Activated T-helper 17 cell treated with anti-CD3 and anti-CD28 coated beads, Interleukin-2, amount 50 U/mL, for 72 hours (primary cell): Measurements from ENCODE around the gene MYOD1. TPM values are rescaled to one million over a fixed set of nuclear protein-coding genes. Genes with fewer than 3 reads are reported as not detected.

Experiments used
- ATAC-seq: fragments of 150-1000 bp; cut with Tn5 transposase; replicated peaks from 2 replicates; pipeline ENCODE4 v1.10.0; 2021; ENCODE audit warnings: mild to moderate bottlenecking, moderate library complexity
- H3K27ac Mint-ChIP-seq: one replicate; pipeline ENCODE4 v1.8.0; 2022; ENCODE audit warnings: mixed read lengths
- H3K27me3 Mint-ChIP-seq: one replicate; pipeline ENCODE4 v1.8.0; 2022; ENCODE audit warnings: mixed read lengths
- H3K36me3 Mint-ChIP-seq: one replicate; pipeline ENCODE4 v1.8.0; 2022; ENCODE audit warnings: low read depth, mild to moderate bottlenecking, mixed read lengths
- H3K4me1 Mint-ChIP-seq: one replicate; pipeline ENCODE4 v1.8.0; 2022; ENCODE audit warnings: mixed read lengths
- H3K4me3 Mint-ChIP-seq: one replicate; pipeline ENCODE4 v1.8.0; 2022; ENCODE audit warnings: mild to moderate bottlenecking, mixed read lengths
- H3K9me3 Mint-ChIP-seq: one replicate; pipeline ENCODE4 v1.8.0; 2022; ENCODE audit warnings: mixed read lengths
- total RNA-seq, 2 donors: library from RNA; stranded (reverse); gene quantifications; one replicate each; pipeline ENCODE4 v1.2.3, GENCODE V29; 2022

The MYOD1 gene
- total RNA-seq, 2 donors from 2014 or later = not detected

DNA sequence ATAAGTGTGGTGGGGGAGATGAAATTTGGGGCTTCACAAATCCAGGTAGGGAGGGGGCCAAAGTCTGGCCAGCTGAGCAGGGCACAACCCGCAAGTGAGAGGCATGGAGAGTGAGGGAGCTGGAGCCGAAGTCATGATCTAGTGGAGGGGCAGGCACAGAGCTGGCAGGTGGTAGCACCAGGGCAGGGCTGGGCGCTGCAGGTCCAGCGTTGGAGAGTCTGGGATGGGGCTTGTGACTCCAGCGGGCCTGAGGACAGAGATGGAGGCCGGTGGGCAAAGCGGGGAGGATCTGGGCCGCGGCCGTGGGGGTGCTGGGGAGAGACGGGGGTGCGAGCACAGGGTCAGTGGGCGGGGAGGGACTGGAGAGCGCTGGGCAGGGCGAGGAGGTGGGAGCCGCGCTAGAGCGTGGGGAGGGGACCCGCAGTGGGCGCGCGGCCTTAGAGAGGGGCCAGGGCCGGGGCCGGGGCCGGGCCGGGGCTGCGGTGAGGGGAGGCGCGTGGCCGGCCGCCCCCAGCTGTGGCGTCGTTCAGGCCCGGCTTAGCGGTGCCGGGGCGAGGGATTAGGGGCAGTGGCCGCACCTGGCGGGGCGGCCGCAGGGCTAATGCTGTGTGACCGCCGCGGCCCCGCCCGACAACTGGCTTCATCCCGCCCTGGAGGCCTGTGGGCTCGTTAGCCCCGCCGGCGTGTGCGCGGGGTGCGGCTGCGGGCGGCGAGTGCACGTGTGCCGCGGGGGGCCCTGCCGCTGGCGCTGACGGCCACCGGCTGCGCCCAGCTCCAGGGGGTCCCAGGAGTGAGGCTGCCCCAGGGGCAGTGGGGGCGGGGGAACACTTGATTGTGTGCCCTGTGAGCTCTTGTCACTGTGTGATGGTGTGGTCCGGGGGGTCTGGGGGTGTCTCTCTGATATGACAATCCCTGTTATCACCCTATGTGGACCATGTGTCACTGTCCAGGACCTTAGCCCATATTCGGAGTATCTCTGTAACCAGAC lies 23.6 kb upstream of the MYOD1 start:
- no peaks in the 10 kb centered on the region for H3K36me3 Mint-ChIP-seq
- peaks cover 52% of the 10 kb centered on the region for H3K27me3 Mint-ChIP-seq
- no peaks in the 10 kb centered on the region for H3K4me1 Mint-ChIP-seq
- no peak overlapping the region for H3K4me3 Mint-ChIP-seq
- no peak for ATAC-seq
- H3K9me3 Mint-ChIP-seq = no peaks in the 10 kb centered on the region
- H3K27ac Mint-ChIP-seq = no peak overlapping the region

GRCh38 chr11:17696741-17697140 lies 22.6 kb upstream of the MYOD1 start:
- Mint-ChIP-seq H3K27me3 (peaks cover 47% of the 10 kb centered on the region), H3K4me1 (no peaks in the 10 kb centered on the region), H3K4me3 (no peak overlapping the region), H3K27ac (no peak overlapping the region), H3K9me3 (no peaks in the 10 kb centered on the region), H3K36me3 (no peaks in the 10 kb centered on the region)
- no peak for ATAC-seq

DNA sequence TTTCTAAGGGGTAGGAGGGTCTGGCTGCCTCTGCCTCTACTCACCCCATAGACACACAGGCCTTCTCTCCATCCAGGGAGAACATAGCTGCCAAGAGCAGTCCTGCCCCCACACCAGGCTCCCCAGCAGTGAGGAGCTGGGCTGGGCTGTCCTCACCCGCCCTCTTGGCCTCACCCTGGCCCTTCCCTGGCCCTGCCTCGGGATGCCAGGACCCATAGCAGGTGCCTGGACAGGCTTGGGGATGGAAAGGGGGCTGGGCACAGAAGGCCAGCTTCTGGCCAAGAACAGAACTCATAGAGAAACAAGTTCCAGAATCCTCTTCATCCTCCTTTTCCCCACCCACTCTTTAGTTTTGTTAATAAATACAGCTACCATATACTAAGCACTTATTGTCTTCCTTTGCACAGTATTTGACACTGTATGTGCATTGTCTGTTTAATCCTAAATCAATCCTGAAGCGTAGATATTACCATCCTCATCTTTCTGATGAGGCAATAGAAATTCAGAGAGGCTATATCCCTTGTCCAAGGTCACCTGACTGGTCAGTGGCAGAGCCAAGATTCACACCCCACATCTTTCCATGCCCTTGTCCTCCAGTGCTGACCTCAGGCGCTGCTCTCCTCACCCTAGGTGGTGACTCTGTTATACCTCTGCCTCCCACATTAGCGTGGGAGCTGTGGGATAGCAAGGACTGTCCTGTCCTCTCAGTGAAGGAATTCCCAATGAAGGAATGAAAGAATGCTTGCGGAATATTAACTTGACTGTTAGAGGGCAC lies 22.0 kb upstream of the MYOD1 start:
- H3K9me3 Mint-ChIP-seq = no peaks in the 10 kb centered on the region
- no peaks in the 10 kb centered on the region for H3K36me3 Mint-ChIP-seq
- no peak overlapping the region for H3K27ac Mint-ChIP-seq
- no peak overlapping the region for H3K4me3 Mint-ChIP-seq
- no peak for ATAC-seq
- no peaks in the 10 kb centered on the region for H3K4me1 Mint-ChIP-seq
- H3K27me3 Mint-ChIP-seq = peaks cover 42% of the 10 kb centered on the region

DNA sequence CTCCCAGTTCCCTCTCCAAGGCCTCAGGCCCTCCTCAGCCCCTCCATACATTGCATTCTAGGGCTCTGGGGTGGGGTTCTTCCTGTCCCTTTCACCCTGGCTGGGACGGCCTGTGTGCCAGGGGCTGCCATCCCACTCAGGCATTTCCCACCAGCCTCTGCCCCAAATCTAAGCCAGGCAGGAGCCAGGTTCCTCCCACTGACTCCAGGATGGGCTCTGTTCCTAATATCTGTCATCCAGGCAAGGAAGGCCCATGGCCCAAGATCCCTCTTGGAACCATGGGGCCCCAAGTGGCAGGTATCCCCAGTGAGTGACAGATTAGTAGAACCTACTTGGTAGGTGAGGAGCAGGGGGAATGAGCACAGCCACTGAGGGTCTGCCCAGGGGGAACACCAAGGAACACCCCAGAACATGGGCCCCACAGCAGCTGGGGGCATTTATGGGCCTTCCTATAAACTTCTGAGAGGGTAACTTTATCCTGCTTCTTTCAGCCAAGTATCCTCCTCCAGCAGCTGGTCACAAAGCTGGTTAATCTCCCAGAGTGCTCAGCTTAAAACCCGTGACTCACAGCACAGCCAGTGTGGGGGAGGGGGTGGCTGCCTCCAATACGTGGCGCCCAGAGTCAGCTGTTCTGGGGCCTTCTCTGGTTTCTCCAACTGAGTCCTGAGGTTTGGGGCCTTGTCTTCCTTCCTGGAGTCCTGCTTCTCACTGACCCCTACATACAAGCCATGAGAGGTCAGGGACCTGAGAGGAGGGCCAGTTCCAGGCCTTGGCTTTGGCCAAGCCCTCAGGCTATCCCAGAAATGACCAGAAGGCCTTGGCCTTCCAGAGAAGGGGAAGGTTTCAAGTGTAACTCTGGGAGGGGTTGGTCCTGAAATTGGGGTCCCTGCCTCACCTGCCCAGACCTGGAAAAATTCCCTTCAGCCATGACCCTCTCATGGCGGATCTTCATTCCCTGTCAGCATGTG lies 19.9 kb upstream of the MYOD1 start:
- ATAC-seq = no peak
- Mint-ChIP-seq H3K36me3 (no peaks in the 10 kb centered on the region), H3K27me3 (peaks cover 31% of the 10 kb centered on the region), H3K9me3 (no peaks in the 10 kb centered on the region), H3K4me3 (no peak overlapping the region), H3K4me1 (no peaks in the 10 kb centered on the region), H3K27ac (no peak overlapping the region)

- no peaks in the 10 kb centered on the region for H3K36me3 Mint-ChIP-seq
Observed at GRCh38 chr11:17700991-17701390, 18.4 kb upstream of the MYOD1 start.

DNA sequence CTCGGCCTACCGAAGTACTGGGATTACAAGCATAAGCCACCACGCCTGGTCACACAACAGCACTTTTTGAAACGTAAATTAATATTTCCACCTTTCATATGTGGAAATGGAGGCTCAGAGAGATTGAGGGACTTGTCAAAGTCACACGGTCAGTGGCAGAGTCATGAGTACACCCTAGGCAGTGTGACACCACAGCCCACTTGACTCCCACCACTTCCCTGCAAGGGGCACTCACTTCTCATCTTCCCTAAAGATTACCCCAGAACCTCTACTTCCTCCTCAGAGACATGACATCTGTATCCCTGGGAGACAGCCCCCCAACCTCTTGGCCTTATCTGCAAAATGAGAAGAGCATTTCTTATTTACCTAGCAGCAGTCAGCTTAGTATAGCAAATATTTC lies 16.5 kb upstream of the MYOD1 start:
- Mint-ChIP-seq H3K27me3 (peaks cover 18% of the 10 kb centered on the region), H3K9me3 (no peaks in the 10 kb centered on the region), H3K4me3 (no peak overlapping the region), H3K27ac (no peak overlapping the region), H3K36me3 (no peaks in the 10 kb centered on the region), H3K4me1 (no peaks in the 10 kb centered on the region)
- no peak for ATAC-seq

More at GRCh38 chr11:17700991-17701390, 18.4 kb upstream of the MYOD1 start:
- Mint-ChIP-seq H3K4me3 (no peak overlapping the region), H3K27ac (no peak overlapping the region), H3K27me3 (peaks cover 31% of the 10 kb centered on the region), H3K9me3 (no peaks in the 10 kb centered on the region), H3K4me1 (no peaks in the 10 kb centered on the region)
- ATAC-seq = no peak

DNA sequence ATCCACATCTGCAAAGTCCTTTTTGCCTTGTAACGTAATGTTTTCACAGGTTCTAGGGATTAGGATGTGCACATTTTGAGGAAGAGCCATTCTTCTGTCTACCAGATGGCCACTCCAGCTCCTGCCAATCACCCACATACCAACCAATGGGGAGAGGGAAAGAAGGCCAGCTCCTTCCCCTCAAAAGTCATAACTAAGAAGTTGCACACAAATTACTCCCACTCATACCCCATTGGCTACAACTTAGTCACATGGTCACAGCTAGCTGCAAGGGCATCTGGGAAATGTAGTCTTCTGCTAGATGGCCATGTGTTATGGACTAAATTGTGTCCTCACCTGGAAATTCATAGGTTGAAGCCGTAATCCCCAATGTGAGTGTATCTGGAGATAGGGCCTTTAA lies 15.4 kb upstream of the MYOD1 start:
- H3K4me3 Mint-ChIP-seq = no peak overlapping the region
- no peaks in the 10 kb centered on the region for H3K9me3 Mint-ChIP-seq
- H3K4me1 Mint-ChIP-seq = no peaks in the 10 kb centered on the region
- no peak overlapping the region for H3K27ac Mint-ChIP-seq
- H3K36me3 Mint-ChIP-seq = no peaks in the 10 kb centered on the region
- peaks cover 11% of the 10 kb centered on the region for H3K27me3 Mint-ChIP-seq
- ATAC-seq = peak; percentile 43

DNA sequence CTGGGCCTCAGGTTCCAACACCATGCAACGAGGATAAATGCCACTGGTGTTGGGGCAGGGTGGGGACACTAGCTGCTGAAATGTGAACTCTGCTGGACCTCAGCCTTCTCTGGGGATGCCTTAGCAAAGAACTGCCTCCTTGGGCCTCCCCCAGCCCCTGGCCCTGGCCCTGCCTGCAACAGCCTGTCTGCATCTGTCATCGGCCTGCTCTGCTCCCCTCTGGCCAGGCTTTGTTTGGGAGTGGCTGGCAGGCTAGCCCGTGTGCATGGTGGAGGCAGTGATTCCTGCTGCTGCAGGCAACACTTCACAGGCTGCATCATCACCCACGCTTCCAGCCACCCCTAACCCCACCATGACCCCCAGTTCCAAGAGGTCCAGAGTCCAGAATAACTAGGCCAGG lies 11.5 kb upstream of the MYOD1 start:
- H3K27ac Mint-ChIP-seq = no peak overlapping the region
- no peaks in the 10 kb centered on the region for H3K9me3 Mint-ChIP-seq
- H3K4me1 Mint-ChIP-seq = no peaks in the 10 kb centered on the region
- ATAC-seq = no peak
- no peaks in the 10 kb centered on the region for H3K36me3 Mint-ChIP-seq
- no peak overlapping the region for H3K4me3 Mint-ChIP-seq
- H3K27me3 Mint-ChIP-seq = peaks cover 11% of the 10 kb centered on the region

- Mint-ChIP-seq H3K27me3 (peaks cover 8% of the 10 kb centered on the region), H3K27ac (no peak overlapping the region), H3K9me3 (no peaks in the 10 kb centered on the region), H3K4me1 (no peaks in the 10 kb centered on the region), H3K36me3 (no peaks in the 10 kb centered on the region), H3K4me3 (no peak overlapping the region)
- no peak for ATAC-seq
Observed at GRCh38 chr11:17711836-17712235, 7.5 kb upstream of the MYOD1 start.

GRCh38 chr11:17713851-17714250 lies 5.5 kb upstream of the MYOD1 start:
- Mint-ChIP-seq H3K4me3 (no peak overlapping the region), H3K4me1 (no peaks in the 10 kb centered on the region), H3K27me3 (peaks cover 12% of the 10 kb centered on the region), H3K27ac (no peak overlapping the region), H3K36me3 (no peaks in the 10 kb centered on the region), H3K9me3 (no peaks in the 10 kb centered on the region)
- no peak for ATAC-seq

GRCh38 chr11:17714356-17714854 lies 5.0 kb upstream of the MYOD1 start:
- Mint-ChIP-seq H3K9me3 (no peaks in the 10 kb centered on the region), H3K27me3 (peaks cover 12% of the 10 kb centered on the region), H3K4me1 (no peaks in the 10 kb centered on the region), H3K4me3 (no peak overlapping the region), H3K36me3 (no peaks in the 10 kb centered on the region), H3K27ac (no peak overlapping the region)
- no peak for ATAC-seq

- peaks cover 12% of the 10 kb centered on the region for H3K27me3 Mint-ChIP-seq
- H3K9me3 Mint-ChIP-seq = no peaks in the 10 kb centered on the region
- no peak overlapping the region for H3K4me3 Mint-ChIP-seq
- ATAC-seq = no peak
- H3K27ac Mint-ChIP-seq = no peak overlapping the region
- H3K4me1 Mint-ChIP-seq = no peaks in the 10 kb centered on the region
- no peaks in the 10 kb centered on the region for H3K36me3 Mint-ChIP-seq
Observed at GRCh38 chr11:17714870-17715269, 4.5 kb upstream of the MYOD1 start.

DNA sequence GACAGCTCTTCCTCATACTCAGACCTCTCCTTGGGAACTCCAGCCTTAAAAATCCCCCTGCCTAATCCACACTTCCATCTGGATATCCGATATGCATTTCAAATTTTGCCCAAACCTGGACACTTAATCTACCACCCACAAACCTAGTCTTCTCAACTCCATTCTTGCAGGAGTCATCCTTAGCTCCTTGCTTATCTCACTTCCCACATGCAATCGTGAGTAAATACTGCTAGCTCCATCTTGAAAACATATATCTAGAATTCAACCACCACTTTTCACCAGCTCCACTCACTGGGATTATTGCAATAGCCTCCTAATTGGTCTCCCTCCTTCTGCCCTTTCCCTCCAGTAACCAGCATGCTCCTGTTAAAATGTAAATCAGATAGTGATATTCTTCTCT lies 2.6 kb upstream of the MYOD1 start:
- H3K27me3 Mint-ChIP-seq = peaks cover 12% of the 10 kb centered on the region
- H3K4me1 Mint-ChIP-seq = no peaks in the 10 kb centered on the region
- H3K36me3 Mint-ChIP-seq = no peaks in the 10 kb centered on the region
- no peak overlapping the region for H3K4me3 Mint-ChIP-seq
- no peak for ATAC-seq
- no peak overlapping the region for H3K27ac Mint-ChIP-seq
- no peaks in the 10 kb centered on the region for H3K9me3 Mint-ChIP-seq

- H3K4me1 Mint-ChIP-seq = no peaks in the 10 kb centered on the region
- H3K4me3 Mint-ChIP-seq = no peak overlapping the region
- no peak overlapping the region for H3K27ac Mint-ChIP-seq
- ATAC-seq = no peak
- H3K9me3 Mint-ChIP-seq = no peaks in the 10 kb centered on the region
- no peaks in the 10 kb centered on the region for H3K36me3 Mint-ChIP-seq
- H3K27me3 Mint-ChIP-seq = peaks cover 24% of the 10 kb centered on the region
Observed at GRCh38 chr11:17718015-17718414, 1.4 kb upstream of the MYOD1 start.
